ENCODE measurements around the gene TSPYL6.

DNA sequence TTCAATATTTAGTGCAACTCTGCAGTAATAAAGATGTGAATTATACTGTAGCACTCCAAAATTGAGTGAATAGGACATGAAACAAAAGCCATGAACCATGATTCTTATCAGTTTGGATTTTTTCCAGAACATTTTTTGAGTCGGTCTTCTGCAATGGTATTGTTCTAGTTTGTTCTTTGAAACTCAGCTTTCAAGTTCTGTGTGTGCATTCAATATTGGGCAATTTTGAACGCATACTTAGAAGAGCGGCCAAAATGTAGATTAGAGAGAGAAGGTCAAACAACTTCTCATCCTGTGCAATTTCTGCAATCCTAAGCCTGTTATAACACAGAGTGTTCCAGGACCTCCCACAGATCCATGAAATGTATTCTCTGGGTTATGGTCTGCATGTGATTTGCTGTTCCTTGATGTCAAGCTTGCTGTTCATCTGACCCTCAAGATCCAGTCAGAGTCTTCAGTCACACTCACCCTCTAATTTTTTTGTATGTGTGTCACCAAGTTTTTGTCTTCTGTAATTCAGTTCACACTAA, 48.3 kb downstream of the TSPYL6 start:
- TF ChIP-seq RNF2 (IDR thresholded peaks at IDR 0.05; ENCODE audit: borderline replicate concordance, low read depth) (no peak), RFX5 (IDR thresholded peaks at IDR 0.05) (no peak)
- TF ChIP-seq, protein P1, sequence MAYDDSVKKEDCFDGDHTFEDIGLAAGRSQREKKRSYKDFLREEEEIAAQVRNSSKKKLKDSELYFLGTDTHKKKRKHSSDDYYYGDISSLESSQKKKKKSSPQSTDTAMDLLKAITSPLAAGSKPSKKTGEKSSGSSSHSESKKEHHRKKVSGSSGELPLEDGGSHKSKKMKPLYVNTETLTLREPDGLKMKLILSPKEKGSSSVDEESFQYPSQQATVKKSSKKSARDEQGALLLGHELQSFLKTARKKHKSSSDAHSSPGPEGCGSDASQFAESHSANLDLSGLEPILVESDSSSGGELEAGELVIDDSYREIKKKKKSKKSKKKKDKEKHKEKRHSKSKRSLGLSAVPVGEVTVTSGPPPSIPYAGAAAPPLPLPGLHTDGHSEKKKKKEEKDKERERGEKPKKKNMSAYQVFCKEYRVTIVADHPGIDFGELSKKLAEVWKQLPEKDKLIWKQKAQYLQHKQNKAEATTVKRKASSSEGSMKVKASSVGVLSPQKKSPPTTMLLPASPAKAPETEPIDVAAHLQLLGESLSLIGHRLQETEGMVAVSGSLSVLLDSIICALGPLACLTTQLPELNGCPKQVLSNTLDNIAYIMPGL (CRISPR knock-in tag; IDR thresholded peaks at IDR 0.05; ENCODE audit: borderline replicate concordance) = no peak
- TF ChIP-seq, protein P2, sequence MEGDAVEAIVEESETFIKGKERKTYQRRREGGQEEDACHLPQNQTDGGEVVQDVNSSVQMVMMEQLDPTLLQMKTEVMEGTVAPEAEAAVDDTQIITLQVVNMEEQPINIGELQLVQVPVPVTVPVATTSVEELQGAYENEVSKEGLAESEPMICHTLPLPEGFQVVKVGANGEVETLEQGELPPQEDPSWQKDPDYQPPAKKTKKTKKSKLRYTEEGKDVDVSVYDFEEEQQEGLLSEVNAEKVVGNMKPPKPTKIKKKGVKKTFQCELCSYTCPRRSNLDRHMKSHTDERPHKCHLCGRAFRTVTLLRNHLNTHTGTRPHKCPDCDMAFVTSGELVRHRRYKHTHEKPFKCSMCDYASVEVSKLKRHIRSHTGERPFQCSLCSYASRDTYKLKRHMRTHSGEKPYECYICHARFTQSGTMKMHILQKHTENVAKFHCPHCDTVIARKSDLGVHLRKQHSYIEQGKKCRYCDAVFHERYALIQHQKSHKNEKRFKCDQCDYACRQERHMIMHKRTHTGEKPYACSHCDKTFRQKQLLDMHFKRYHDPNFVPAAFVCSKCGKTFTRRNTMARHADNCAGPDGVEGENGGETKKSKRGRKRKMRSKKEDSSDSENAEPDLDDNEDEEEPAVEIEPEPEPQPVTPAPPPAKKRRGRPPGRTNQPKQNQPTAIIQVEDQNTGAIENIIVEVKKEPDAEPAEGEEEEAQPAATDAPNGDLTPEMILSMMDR (IDR thresholded peaks at IDR 0.05) = no peak

All from A549 (cell line).